ENCODE measurements around the gene ANKRD6. TPM values are rescaled to one million over a fixed set of nuclear protein-coding genes. Genes with fewer than 3 reads are reported as not detected.
"Not testable (repeated sequence)": the region's sequence is repeated elsewhere in the genome, so short reads cannot be mapped to it uniquely, and the experiment has no call there.

ANKRD6 gene
- total RNA-seq, 5 donors from 2014 or later (not counting 1 experiment from before 2014, with no cell fraction given): 3.0 to 8.4 (median 5.3) TPM

GRCh38 chr6:89615882-89616281 is 182.9 kb downstream of the ANKRD6 start:
- ChIA-PET CTCF (interaction anchor here in 1 of 2 donors (1.0 kb wide), 1 partner anchor 184 kb away, joined by 3 read pairs; no protein-coding TSS in a partner anchor), POLR2A (no interaction called here)
- Histone ChIP-seq H3K27me3 (replicated peaks in 1 of 2; ENCODE audit: control insufficient read depth in 2 of 2, extremely low read depth in 1 of 2, insufficient read depth in 2 of 2, low read length in 1 of 2) (no peaks in the 10 kb centered on the region), H3K4me1 (ENCODE audit: control insufficient read depth in 1 of 2, extremely low read depth in 1 of 2, insufficient read depth in 2 of 2, low read length in 2 of 2) (no peaks in the 10 kb centered on the region), H3K36me3 (ENCODE audit: control insufficient read depth in 2 of 2, extremely low read depth in 1 of 2, insufficient read depth in 1 of 2, low read length in 1 of 2) (no peaks in the 10 kb centered on the region), H3K4me3 (ENCODE audit: control insufficient read depth in 1 of 2, extremely low read depth in 1 of 2, low read length in 1 of 2) (no peak overlapping the region), H3K9me3 (no peaks in the 10 kb centered on the region), H3K27ac (ENCODE audit: low read length) (no peak overlapping the region)
- no peaks in the 10 kb centered on the region for H3K27me3 Mint-ChIP-seq
- DNase-seq: no peak
- peaks cover 8% of the 10 kb centered on the region for H3K36me3 Mint-ChIP-seq
- ATAC-seq (replicated peaks in 1 of 4): no peak
- no peak overlapping the region for H3K27ac Mint-ChIP-seq
- no peaks in the 10 kb centered on the region for H3K4me1 Mint-ChIP-seq
- no peaks in the 10 kb centered on the region for H3K9me3 Mint-ChIP-seq
- WGBS (ENCODE audit: insufficient coverage): 98% methylated on average over 5 of the region's 5 CpGs
- no peak overlapping the region for H3K4me3 Mint-ChIP-seq

GRCh38 chr6:89616531-89616930 is 183.6 kb downstream of the ANKRD6 start:
- no peaks in the 10 kb centered on the region for H3K4me1 ChIP-seq (ENCODE audit: control insufficient read depth in 1 of 2, extremely low read depth in 1 of 2, insufficient read depth in 2 of 2, low read length in 2 of 2)
- H3K9me3 Mint-ChIP-seq: no peaks in the 10 kb centered on the region
- no peak overlapping the region for H3K27ac ChIP-seq (ENCODE audit: low read length)
- no peak overlapping the region for H3K27ac Mint-ChIP-seq
- no peaks in the 10 kb centered on the region for H3K27me3 ChIP-seq (replicated peaks in 1 of 2; ENCODE audit: control insufficient read depth in 2 of 2, extremely low read depth in 1 of 2, insufficient read depth in 2 of 2, low read length in 1 of 2)
- WGBS (ENCODE audit: insufficient coverage): 83% methylated on average over 5 of the region's 5 CpGs
- H3K4me1 Mint-ChIP-seq: no peaks in the 10 kb centered on the region
- H3K9me3 ChIP-seq: no peaks in the 10 kb centered on the region
- H3K36me3 ChIP-seq (ENCODE audit: control insufficient read depth in 2 of 2, extremely low read depth in 1 of 2, insufficient read depth in 1 of 2, low read length in 1 of 2): no peaks in the 10 kb centered on the region
- no peak overlapping the region for H3K4me3 ChIP-seq (ENCODE audit: control insufficient read depth in 1 of 2, extremely low read depth in 1 of 2, low read length in 1 of 2)
- no peak for ATAC-seq (replicated peaks in 1 of 4)
- peaks cover 12% of the 10 kb centered on the region for H3K36me3 Mint-ChIP-seq
- ChIA-PET CTCF (interaction anchor here in 1 of 2 donors (0.6 kb wide), 1 partner anchor 349 kb away, joined by 4 read pairs; no protein-coding TSS in a partner anchor), POLR2A (interaction anchor here in 1 of 2 donors (0.6 kb wide), 1 partner anchor 22 kb away, joined by 3 read pairs; no protein-coding TSS in a partner anchor)
- H3K27me3 Mint-ChIP-seq: no peaks in the 10 kb centered on the region
- DNase-seq: no peak
- no peak overlapping the region for H3K4me3 Mint-ChIP-seq

- no peak overlapping the region for H3K4me3 ChIP-seq (ENCODE audit: control insufficient read depth in 1 of 2, extremely low read depth in 1 of 2, low read length in 1 of 2)
- ATAC-seq (replicated peaks in 1 of 4): no peak
- H3K27me3 Mint-ChIP-seq: no peaks in the 10 kb centered on the region
- H3K4me1 Mint-ChIP-seq: no peaks in the 10 kb centered on the region
- CTCF ChIA-PET: no interaction called here
- WGBS (ENCODE audit: insufficient coverage): 92% methylated on average over 5 of the region's 6 CpGs
- no peaks in the 10 kb centered on the region for H3K27me3 ChIP-seq (replicated peaks in 1 of 2; ENCODE audit: control insufficient read depth in 2 of 2, extremely low read depth in 1 of 2, insufficient read depth in 2 of 2, low read length in 1 of 2)
- H3K9me3 Mint-ChIP-seq: no peaks in the 10 kb centered on the region
- no peaks in the 10 kb centered on the region for H3K9me3 ChIP-seq
- no peaks in the 10 kb centered on the region for H3K36me3 ChIP-seq (ENCODE audit: control insufficient read depth in 2 of 2, extremely low read depth in 1 of 2, insufficient read depth in 1 of 2, low read length in 1 of 2)
- no peak for DNase-seq
- H3K4me1 ChIP-seq (ENCODE audit: control insufficient read depth in 1 of 2, extremely low read depth in 1 of 2, insufficient read depth in 2 of 2, low read length in 2 of 2): no peaks in the 10 kb centered on the region
- POLR2A ChIA-PET: no interaction called here
- H3K27ac Mint-ChIP-seq: no peak overlapping the region
- H3K27ac ChIP-seq (ENCODE audit: low read length): no peak overlapping the region
- H3K36me3 Mint-ChIP-seq: peaks cover 15% of the 10 kb centered on the region
- H3K4me3 Mint-ChIP-seq: no peak overlapping the region
These were observed 185.1 kb downstream of the ANKRD6 start for GRCh38 chr6:89618026-89618425.

GRCh38 chr6:89619567-89619966 is 186.6 kb downstream of the ANKRD6 start:
- Histone ChIP-seq H3K27me3 (replicated peaks in 1 of 2; ENCODE audit: control insufficient read depth in 2 of 2, extremely low read depth in 1 of 2, insufficient read depth in 2 of 2, low read length in 1 of 2) (no peaks in the 10 kb centered on the region), H3K4me1 (ENCODE audit: control insufficient read depth in 1 of 2, extremely low read depth in 1 of 2, insufficient read depth in 2 of 2, low read length in 2 of 2) (no peaks in the 10 kb centered on the region), H3K9me3 (no peaks in the 10 kb centered on the region), H3K36me3 (ENCODE audit: control insufficient read depth in 2 of 2, extremely low read depth in 1 of 2, insufficient read depth in 1 of 2, low read length in 1 of 2) (peaks cover 0 to 3% of the 10 kb centered on the region in 2 donors), H3K4me3 (ENCODE audit: control insufficient read depth in 1 of 2, extremely low read depth in 1 of 2, low read length in 1 of 2) (no peak overlapping the region), H3K27ac (ENCODE audit: low read length) (no peak overlapping the region)
- WGBS (ENCODE audit: insufficient coverage): 80% methylated on average over 1 of the region's 6 CpGs
- ATAC-seq (replicated peaks in 1 of 4) (no peak), DNase-seq (no peak)
- Mint-ChIP-seq H3K4me1 (no peaks in the 10 kb centered on the region), H3K36me3 (peaks cover 17% of the 10 kb centered on the region), H3K9me3 (no peaks in the 10 kb centered on the region), H3K27me3 (no peaks in the 10 kb centered on the region), H3K27ac (no peak overlapping the region), H3K4me3 (no peak overlapping the region)
- ChIA-PET CTCF (no interaction called here), POLR2A (no interaction called here)

GRCh38 chr6:89623749-89624148 is 190.8 kb downstream of the ANKRD6 start:
- peaks cover 15% of the 10 kb centered on the region for H3K36me3 Mint-ChIP-seq
- DNase-seq: no peak
- no peaks in the 10 kb centered on the region for H3K27me3 Mint-ChIP-seq
- no peak overlapping the region for H3K4me3 Mint-ChIP-seq
- no peaks in the 10 kb centered on the region for H3K4me1 Mint-ChIP-seq
- Histone ChIP-seq H3K4me1 (ENCODE audit: control insufficient read depth in 1 of 2, extremely low read depth in 1 of 2, insufficient read depth in 2 of 2, low read length in 2 of 2) (no peaks in the 10 kb centered on the region), H3K9me3 (no peaks in the 10 kb centered on the region), H3K27ac (ENCODE audit: low read length) (no peak overlapping the region), H3K4me3 (ENCODE audit: control insufficient read depth in 1 of 2, extremely low read depth in 1 of 2, low read length in 1 of 2) (no peak overlapping the region), H3K27me3 (replicated peaks in 1 of 2; ENCODE audit: control insufficient read depth in 2 of 2, extremely low read depth in 1 of 2, insufficient read depth in 2 of 2, low read length in 1 of 2) (no peaks in the 10 kb centered on the region), H3K36me3 (ENCODE audit: control insufficient read depth in 2 of 2, extremely low read depth in 1 of 2, insufficient read depth in 1 of 2, low read length in 1 of 2) (peaks cover 0 to 3% of the 10 kb centered on the region in 2 donors)
- ChIA-PET POLR2A (no interaction called here), CTCF (no interaction called here)
- H3K27ac Mint-ChIP-seq: no peak overlapping the region
- 80% methylated on average over 5 of the region's 8 CpGs for WGBS (ENCODE audit: insufficient coverage)
- no peak for ATAC-seq (replicated peaks in 1 of 4)
- no peaks in the 10 kb centered on the region for H3K9me3 Mint-ChIP-seq

- H3K27ac ChIP-seq (ENCODE audit: low read length): no peak overlapping the region
- H3K9me3 ChIP-seq: no peaks in the 10 kb centered on the region
- ChIA-PET CTCF (interaction anchor here (0.6 to 1.4 kb wide), 2 partner anchors 258 to 941 kb away, joined by 4 read pairs; no protein-coding TSS in a partner anchor), POLR2A (no interaction called here)
- H3K4me3 ChIP-seq (ENCODE audit: control insufficient read depth in 1 of 2, extremely low read depth in 1 of 2, low read length in 1 of 2): no peak overlapping the region
- H3K36me3 Mint-ChIP-seq: peaks cover 21% of the 10 kb centered on the region
- H3K4me1 Mint-ChIP-seq: peaks cover 0 to under 1% (median 0%) of the 10 kb centered on the region in 3 donors
- H3K27ac Mint-ChIP-seq: no peak overlapping the region
- no peak overlapping the region for H3K4me3 Mint-ChIP-seq
- ATAC-seq (replicated peaks in 1 of 4) (no peak), DNase-seq (no peak)
- WGBS (ENCODE audit: insufficient coverage): 85% methylated on average over 9 of the region's 9 CpGs
- peaks cover 0 to 6% of the 10 kb centered on the region in 2 donors for H3K36me3 ChIP-seq (ENCODE audit: control insufficient read depth in 2 of 2, extremely low read depth in 1 of 2, insufficient read depth in 1 of 2, low read length in 1 of 2)
- no peaks in the 10 kb centered on the region for H3K9me3 Mint-ChIP-seq
- no peaks in the 10 kb centered on the region for H3K4me1 ChIP-seq (ENCODE audit: control insufficient read depth in 1 of 2, extremely low read depth in 1 of 2, insufficient read depth in 2 of 2, low read length in 2 of 2)
- H3K27me3 ChIP-seq (replicated peaks in 1 of 2; ENCODE audit: control insufficient read depth in 2 of 2, extremely low read depth in 1 of 2, insufficient read depth in 2 of 2, low read length in 1 of 2): no peaks in the 10 kb centered on the region
- no peaks in the 10 kb centered on the region for H3K27me3 Mint-ChIP-seq
These were observed 197.5 kb downstream of the ANKRD6 start for GRCh38 chr6:89630488-89630887.

GRCh38 chr6:89636412-89636811 is 203.5 kb downstream of the ANKRD6 start:
- H3K27ac ChIP-seq (ENCODE audit: low read length); ATAC-seq (replicated peaks in 1 of 4); H3K9me3 ChIP-seq; H3K27me3 ChIP-seq (replicated peaks in 1 of 2; ENCODE audit: control insufficient read depth in 2 of 2, extremely low read depth in 1 of 2, insufficient read depth in 2 of 2, low read length in 1 of 2); POLR2A ChIA-PET; H3K9me3 Mint-ChIP-seq; DNase-seq; H3K4me3 ChIP-seq (ENCODE audit: control insufficient read depth in 1 of 2, extremely low read depth in 1 of 2, low read length in 1 of 2); H3K27me3 Mint-ChIP-seq: not testable (repeated sequence)
- peaks cover 0 to 12% of the 10 kb centered on the region in 2 donors for H3K36me3 ChIP-seq (ENCODE audit: control insufficient read depth in 2 of 2, extremely low read depth in 1 of 2, insufficient read depth in 1 of 2, low read length in 1 of 2)
- Mint-ChIP-seq H3K4me1 (peaks cover 30 to 40% (median 36%) of the 10 kb centered on the region in 3 donors), H3K36me3 (peaks cover 32% of the 10 kb centered on the region), H3K4me3 (peak overlapping the region in 1 of 3 donors; percentile 21), H3K27ac (peak overlapping the region in 1 of 2 donors; percentile 11)
- peaks cover 4 to 15% of the 10 kb centered on the region in 2 experiments for H3K4me1 ChIP-seq (ENCODE audit: control insufficient read depth in 1 of 2, extremely low read depth in 1 of 2, insufficient read depth in 2 of 2, low read length in 2 of 2)
- WGBS (ENCODE audit: insufficient coverage): no CpG with 5 or more reads among the region's 3 CpGs
- CTCF ChIA-PET: interaction anchor here in 1 of 2 donors (0.7 kb wide), 1 partner anchor 648 kb away, joined by 8 read pairs; no protein-coding TSS in a partner anchor
